Measurements from ENCODE around the gene CRHR1.
"Not testable (repeated sequence)": the region's sequence is repeated elsewhere in the genome, so short reads cannot be mapped to it uniquely, and the experiment has no call there.

The CRHR1 gene

GRCh38 chr17:45784293-45784740, at the start of gene CRHR1:
Gene CRHR1, plus strand, starts transcription at chr17:45784320. Its CDS starts 225 bp downstream, at chr17:45784545.
- peak; percentile 39 for DNase-seq

- no peak for DNase-seq
These were observed 49.5 kb upstream of the CRHR1 start for GRCh38 chr17:45734598-45734997.

GRCh38 chr17:45735488-45735887, 48.6 kb upstream of the CRHR1 start:
- no peak for DNase-seq

GRCh38 chr17:45739786-45740185, 44.3 kb upstream of the CRHR1 start:
- no peak for DNase-seq

- peak; percentile 80 for DNase-seq
These were observed 43.4 kb upstream of the CRHR1 start for GRCh38 chr17:45740553-45741330.

- DNase-seq, result no peak
These were observed 41.9 kb upstream of the CRHR1 start for GRCh38 chr17:45742251-45742650.

- DNase-seq, result no peak
These were observed 40.3 kb upstream of the CRHR1 start for GRCh38 chr17:45743626-45744326.

GRCh38 chr17:45744826-45745225, 39.3 kb upstream of the CRHR1 start:
- not testable (repeated sequence) for DNase-seq

- no peak for DNase-seq
These were observed 38.3 kb upstream of the CRHR1 start for GRCh38 chr17:45745601-45746494.

- DNase-seq, result no peak
These were observed 36.2 kb upstream of the CRHR1 start for GRCh38 chr17:45747911-45748310.

- DNase-seq, result no peak
These were observed 35.3 kb upstream of the CRHR1 start for GRCh38 chr17:45748731-45749310.

GRCh38 chr17:45749831-45750335, 34.2 kb upstream of the CRHR1 start:
- no peak for DNase-seq

- no peak for DNase-seq
These were observed 33.2 kb upstream of the CRHR1 start for GRCh38 chr17:45750779-45751440.

- DNase-seq, result no peak
These were observed 32.7 kb upstream of the CRHR1 start for GRCh38 chr17:45751466-45751865.

- no peak for DNase-seq
These were observed 31.9 kb upstream of the CRHR1 start for GRCh38 chr17:45752246-45752645.

GRCh38 chr17:45753645-45754225, 30.4 kb upstream of the CRHR1 start:
- DNase-seq, result no peak

GRCh38 chr17:45755050-45755449, 29.1 kb upstream of the CRHR1 start:
- DNase-seq, result no peak

GRCh38 chr17:45756266-45756991, 27.7 kb upstream of the CRHR1 start:
- no peak for DNase-seq

GRCh38 chr17:45757431-45758218, 26.5 kb upstream of the CRHR1 start:
- no peak for DNase-seq

GRCh38 chr17:45758544-45758943, 25.6 kb upstream of the CRHR1 start:
- DNase-seq, result no peak
